NT2/D1 (cell line): Measurements from ENCODE around the gene SRC.

Experiments used
- SUZ12 ChIP-seq: IDR thresholded peaks from 2 replicates; pipeline ENCODE4 v1.6.1; 2011; ENCODE audit not compliant: insufficient read length, insufficient read depth; ENCODE audit errors: extremely low read depth
- YY1 ChIP-seq: IDR thresholded peaks from 2 replicates; pipeline ENCODE4 v1.6.1; 2011; ENCODE audit not compliant: insufficient read length, insufficient read depth
- ZNF274 ChIP-seq: IDR thresholded peaks from 2 replicates; pipeline ENCODE4 v1.6.1; 2011; ENCODE audit warnings: mild to moderate bottlenecking, low read depth, low read length

DNA sequence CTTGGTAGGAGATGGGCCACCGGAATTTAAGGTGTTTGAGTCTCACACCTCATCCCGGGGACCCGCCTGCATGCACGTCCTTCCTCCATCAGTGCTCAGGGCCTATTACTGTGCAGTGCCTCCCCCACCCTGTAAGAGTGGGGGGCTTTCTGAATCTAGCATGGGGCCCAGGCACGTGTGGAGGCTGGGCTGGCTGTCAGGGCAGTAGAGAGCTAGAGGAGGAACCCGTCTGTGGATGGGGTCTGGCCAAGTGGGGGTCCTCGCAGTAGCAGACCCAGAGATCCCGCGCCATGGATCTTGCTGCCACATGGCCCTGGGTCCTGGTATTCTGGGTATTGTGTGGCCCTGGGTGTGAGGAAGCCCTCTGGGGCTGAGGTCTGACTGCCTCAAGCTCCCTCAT is 42.9 kb downstream of the SRC start:
- TF ChIP-seq ZNF274 (no peak), YY1 (no peak), SUZ12 (no peak)
